Neural cell (in vitro differentiated cells): ENCODE measurements around the gene STXBP5.

Experiments used
- CTCF ChIP-seq: fragments of 450-650 bp; IDR thresholded peaks from 2 replicates; pipeline ENCODE4 v1.5.1; 2014; ENCODE audit warnings: antibody characterized with exemption, mild to moderate bottlenecking, moderate library complexity; ENCODE audit not compliant: poor library complexity, severe bottlenecking
- EZH2 ChIP-seq: fragments of 200-600, 300-800 bp; shearing (Covaris generic), sonication (generic); IDR thresholded peaks from 2 replicates; pipeline ENCODE4 v1.6.1; 2014; ENCODE audit warnings: antibody characterized with exemption, low read length, borderline replicate concordance, mild to moderate bottlenecking; ENCODE audit not compliant: insufficient read depth, poor library complexity, severe bottlenecking
- POLR2AphosphoS5 ChIP-seq: IDR thresholded peaks from 2 replicates; pipeline ENCODE4 v1.6.1; 2012
- REST ChIP-seq: IDR thresholded peaks from 2 replicates; pipeline ENCODE4 v1.6.1; 2012; ENCODE audit warnings: borderline replicate concordance
- SMC3 ChIP-seq: fragments of 450-650 bp; conservative IDR thresholded peaks from 2 replicates; pipeline ENCODE4 v1.6.1; 2014; ENCODE audit warnings: antibody characterized with exemption, mild to moderate bottlenecking, moderate library complexity; ENCODE audit not compliant: poor library complexity
- TAF1 ChIP-seq: IDR thresholded peaks from 2 replicates; pipeline ENCODE4 v1.6.1; 2012; ENCODE audit warnings: low read depth

GRCh38 chr6:147297663-147298316, 93.6 kb downstream of the STXBP5 start:
- TF ChIP-seq CTCF (no peak), POLR2AphosphoS5 (no peak), TAF1 (no peak), EZH2 (no peak), REST (no peak), SMC3 (no peak)
